GM06990 (cell line): ENCODE data around the gene PTPN14.

ENCODE experiments used
- DNase-seq: peaks from one replicate; pipeline ENCODE4 v3.0.0-alpha.2; 2011; ENCODE audit not compliant: insufficient read length; ENCODE audit errors: extremely low read depth
- H3K27me3 ChIP-seq: replicated peaks from 2 replicates; pipeline ENCODE4 v1.6.0; 2011; ENCODE audit warnings: low read length; ENCODE audit not compliant: control insufficient read depth, insufficient read depth
- H3K36me3 ChIP-seq: 2 replicates; pipeline ENCODE4 v1.5.1; 2011; ENCODE audit warnings: low read length; ENCODE audit not compliant: control insufficient read depth, insufficient read depth
- H3K4me3 ChIP-seq: replicated peaks from 2 replicates; pipeline ENCODE4 v1.5.1; 2011; ENCODE audit warnings: low read depth, mild to moderate bottlenecking, control low read depth, low read length
- CTCF ChIP-seq: IDR thresholded peaks from 2 replicates; pipeline ENCODE4 v1.5.1; 2011; ENCODE audit warnings: low read length, control low read depth, mild to moderate bottlenecking, inconsistent platforms; ENCODE audit not compliant: insufficient read depth, poor library complexity, severe bottlenecking

PTPN14 gene

GRCh38 chr1:214432245-214432644 is 119.2 kb downstream of the PTPN14 start:
- H3K4me3 ChIP-seq = no peak overlapping the region
- H3K36me3 ChIP-seq = no peaks in the 10 kb centered on the region
- no peaks in the 10 kb centered on the region for H3K27me3 ChIP-seq
- TF ChIP-seq CTCF = no peak
- DNase-seq = no peak

GRCh38 chr1:214429951-214430770 is 121.2 kb downstream of the PTPN14 start:
- H3K27me3 ChIP-seq = no peaks in the 10 kb centered on the region
- no peaks in the 10 kb centered on the region for H3K36me3 ChIP-seq
- no peak for TF ChIP-seq CTCF
- no peak for DNase-seq
- H3K4me3 ChIP-seq = no peak overlapping the region

GRCh38 chr1:214427871-214428277 is 123.5 kb downstream of the PTPN14 start:
- DNase-seq = peak; percentile 56
- H3K36me3 ChIP-seq = no peaks in the 10 kb centered on the region
- no peak overlapping the region for H3K4me3 ChIP-seq

GRCh38 chr1:214426426-214426812 is 125.0 kb downstream of the PTPN14 start:
- Histone ChIP-seq H3K4me3 (no peak overlapping the region), H3K27me3 (no peaks in the 10 kb centered on the region), H3K36me3 (no peaks in the 10 kb centered on the region)
- TF ChIP-seq CTCF = no peak
- no peak for DNase-seq

More at GRCh38 chr1:214427871-214428277, 123.5 kb downstream of the PTPN14 start:
- no peaks in the 10 kb centered on the region for H3K27me3 ChIP-seq
- TF ChIP-seq CTCF = no peak

- Histone ChIP-seq H3K27me3 (no peaks in the 10 kb centered on the region), H3K4me3 (no peak overlapping the region), H3K36me3 (no peaks in the 10 kb centered on the region)
- no peak for DNase-seq
- no peak for TF ChIP-seq CTCF
Observed at GRCh38 chr1:214425716-214426425, 125.5 kb downstream of the PTPN14 start.
